Mesendoderm (in vitro differentiated cells): ENCODE measurements around the gene ZNF280B.
"Not testable (repeated sequence)": the region's sequence is repeated elsewhere in the genome, so short reads cannot be mapped to it uniquely, and the experiment has no call there.

ENCODE experiments used
- DNase-seq: peaks from one replicate; pipeline ENCODE4 v3.0.0; 2013
- H2AK5ac ChIP-seq: 2 replicates; pipeline ENCODE4 v1.6.1; 2013; ENCODE audit warnings: low read length, inconsistent platforms
- H2BK120ac ChIP-seq: 2 replicates; pipeline ENCODE4 v1.6.1; 2013; ENCODE audit warnings: low read depth, mild to moderate bottlenecking, low read length, moderate library complexity, mixed read lengths
- H2BK15ac ChIP-seq: replicated peaks from 2 replicates; pipeline ENCODE4 v1.6.1; 2013; ENCODE audit warnings: low read depth, mild to moderate bottlenecking, moderate library complexity
- H2BK5ac ChIP-seq: 2 replicates; pipeline ENCODE4 v1.6.1; 2013; ENCODE audit warnings: low read length, inconsistent platforms
- H3K18ac ChIP-seq: 2 replicates; pipeline ENCODE4 v1.6.1; 2013; ENCODE audit warnings: mild to moderate bottlenecking, low read length, mixed read lengths
- H3K23ac ChIP-seq: one replicate; pipeline ENCODE4 v1.6.1; 2013; ENCODE audit warnings: low read length
- H3K27ac ChIP-seq: 2 replicates; pipeline ENCODE4 v1.5.1; 2013; ENCODE audit warnings: low read depth, mild to moderate bottlenecking, inconsistent platforms, low read length, moderate library complexity
- H3K27me3 ChIP-seq: 2 replicates; pipeline ENCODE4 v1.6.1; 2013; ENCODE audit warnings: low read length, control low read depth, mild to moderate bottlenecking, inconsistent platforms; ENCODE audit not compliant: insufficient read depth, poor library complexity
- H3K36me3 ChIP-seq: 2 replicates; pipeline ENCODE4 v1.6.1; 2013; ENCODE audit warnings: low read length, inconsistent platforms; ENCODE audit not compliant: control insufficient read depth, insufficient read depth
- H3K4ac ChIP-seq: one replicate; pipeline ENCODE4 v1.6.1; 2013; ENCODE audit warnings: low read depth, mild to moderate bottlenecking, low read length, moderate library complexity
- H3K4me1 ChIP-seq: 2 replicates; pipeline ENCODE4 v1.6.1; 2013; ENCODE audit warnings: low read depth, low read length, inconsistent platforms; ENCODE audit not compliant: control insufficient read depth
- H3K4me2 ChIP-seq: 2 replicates; pipeline ENCODE4 v1.6.1; 2013; ENCODE audit warnings: low read length
- H3K4me3 ChIP-seq: 2 replicates; pipeline ENCODE4 v1.5.1; 2013; ENCODE audit warnings: mild to moderate bottlenecking, low read length
- H3K56ac ChIP-seq: one replicate; pipeline ENCODE4 v1.6.1; 2013; ENCODE audit warnings: low read length
- H3K79me1 ChIP-seq: 2 replicates; pipeline ENCODE4 v1.6.1; 2013; ENCODE audit warnings: low read length, inconsistent platforms
- H3K79me2 ChIP-seq: 2 replicates; pipeline ENCODE4 v1.6.1; 2013; ENCODE audit warnings: mild to moderate bottlenecking, low read length; ENCODE audit not compliant: control insufficient read depth, insufficient read depth
- H3K9ac ChIP-seq: 2 replicates; pipeline ENCODE4 v1.6.1; 2013; ENCODE audit warnings: low read length, inconsistent platforms
- H4K5ac ChIP-seq: one replicate; pipeline ENCODE4 v1.6.1; 2013; ENCODE audit warnings: low read length
- H4K8ac ChIP-seq: one replicate; pipeline ENCODE4 v1.6.1; 2013; ENCODE audit warnings: low read depth, mild to moderate bottlenecking, control low read depth, low read length, moderate library complexity
- WGBS: extraction: QIAGEN DNeasy Blood & Tissue Kit; methylation state at CpG from one replicate; pipeline ENCODE4 v1.1.7; 2013; ENCODE audit warnings: low lambda C conversion rate, missing lambda C conversion rate; ENCODE audit not compliant: insufficient coverage; ENCODE audit errors: extremely low coverage; 5-methylcytosine and 5-hydroxymethylcytosine counted together

The ZNF280B gene

GRCh38 chr22:22519591-22519990 lies 11.0 kb upstream of the ZNF280B start:
- H3K79me1 ChIP-seq = no peaks in the 10 kb centered on the region
- H3K36me3 ChIP-seq = no peaks in the 10 kb centered on the region
- no peaks in the 10 kb centered on the region for H3K4me1 ChIP-seq
- no peak overlapping the region for H3K9ac ChIP-seq
- no peak overlapping the region for H2AK5ac ChIP-seq
- no peak overlapping the region for H2BK5ac ChIP-seq
- H3K4me2 ChIP-seq = no peak overlapping the region
- no peak overlapping the region for H3K56ac ChIP-seq
- H4K5ac ChIP-seq = no peak overlapping the region
- no peaks in the 10 kb centered on the region for H3K27me3 ChIP-seq
- H3K4me3 ChIP-seq = no peak overlapping the region
- H4K8ac ChIP-seq = no peak overlapping the region
- no peak overlapping the region for H3K27ac ChIP-seq
- no peak for DNase-seq
- no CpG with 5 or more reads among the region's 5 CpGs for WGBS
- no peak overlapping the region for H2BK120ac ChIP-seq
- H3K4ac ChIP-seq = no peak overlapping the region
- no peak overlapping the region for H2BK15ac ChIP-seq
- no peak overlapping the region for H3K18ac ChIP-seq
- no peak overlapping the region for H3K23ac ChIP-seq
- no peaks in the 10 kb centered on the region for H3K79me2 ChIP-seq

DNA sequence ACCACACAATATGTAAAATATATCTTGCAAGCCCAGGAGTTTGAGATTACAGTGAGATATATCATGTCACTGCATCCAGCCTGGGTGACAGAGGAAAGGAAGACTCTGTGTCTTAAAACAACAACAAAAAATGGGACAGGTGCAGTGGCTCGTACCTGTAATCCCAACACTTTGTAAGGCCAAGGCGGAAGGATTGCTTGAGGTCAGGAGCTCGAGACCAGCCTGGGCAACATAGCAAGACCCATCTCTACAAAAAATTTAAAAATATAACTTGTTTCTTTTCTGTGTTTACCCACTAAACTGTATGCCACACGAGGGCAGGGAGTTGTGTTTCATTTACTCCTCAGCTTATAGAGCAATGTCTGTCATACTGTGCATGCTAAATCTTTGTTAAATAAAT lies 8.4 kb upstream of the ZNF280B start:
- WGBS = no CpG with 5 or more reads among the region's 4 CpGs
- H3K79me2 ChIP-seq = no peaks in the 10 kb centered on the region
- no peaks in the 10 kb centered on the region for H3K4me1 ChIP-seq
- no peak overlapping the region for H4K8ac ChIP-seq
- no peak overlapping the region for H3K4ac ChIP-seq
- no peak for DNase-seq
- H3K36me3 ChIP-seq = no peaks in the 10 kb centered on the region
- H3K23ac ChIP-seq = no peak overlapping the region
- H3K27ac ChIP-seq = no peak overlapping the region
- H3K18ac ChIP-seq = no peak overlapping the region
- no peak overlapping the region for H2BK5ac ChIP-seq
- no peaks in the 10 kb centered on the region for H3K79me1 ChIP-seq
- H3K27me3 ChIP-seq = no peaks in the 10 kb centered on the region
- no peak overlapping the region for H3K4me2 ChIP-seq
- H3K56ac ChIP-seq = no peak overlapping the region
- no peak overlapping the region for H3K4me3 ChIP-seq
- no peak overlapping the region for H3K9ac ChIP-seq
- no peak overlapping the region for H4K5ac ChIP-seq
- no peak overlapping the region for H2BK120ac ChIP-seq
- no peak overlapping the region for H2BK15ac ChIP-seq
- no peak overlapping the region for H2AK5ac ChIP-seq

- H2BK15ac ChIP-seq = no peak overlapping the region
- H3K18ac ChIP-seq = no peak overlapping the region
- no peak overlapping the region for H4K5ac ChIP-seq
- no peaks in the 10 kb centered on the region for H3K79me2 ChIP-seq
- no peak overlapping the region for H3K4ac ChIP-seq
- no peak overlapping the region for H3K4me2 ChIP-seq
- H3K27me3 ChIP-seq = no peaks in the 10 kb centered on the region
- H3K27ac ChIP-seq = no peak overlapping the region
- H2BK120ac ChIP-seq = no peak overlapping the region
- H3K9ac ChIP-seq = no peak overlapping the region
- H3K4me3 ChIP-seq = no peak overlapping the region
- no peak overlapping the region for H3K56ac ChIP-seq
- H2AK5ac ChIP-seq = no peak overlapping the region
- no peaks in the 10 kb centered on the region for H3K36me3 ChIP-seq
- H3K23ac ChIP-seq = no peak overlapping the region
- no peak overlapping the region for H2BK5ac ChIP-seq
- no peak for DNase-seq
- no peak overlapping the region for H4K8ac ChIP-seq
- H3K4me1 ChIP-seq = no peaks in the 10 kb centered on the region
- H3K79me1 ChIP-seq = no peaks in the 10 kb centered on the region
These were observed 7.3 kb upstream of the ZNF280B start for GRCh38 chr22:22515890-22516289.

- not testable (repeated sequence) for H3K4me3 ChIP-seq, DNase-seq, H3K27me3 ChIP-seq, H3K27ac ChIP-seq, H3K23ac ChIP-seq, H3K79me1 ChIP-seq, H2AK5ac ChIP-seq, H3K18ac ChIP-seq, H3K4ac ChIP-seq, H3K9ac ChIP-seq, H3K56ac ChIP-seq, H4K5ac ChIP-seq, H3K4me1 ChIP-seq, H3K4me2 ChIP-seq, H2BK5ac ChIP-seq, H2BK120ac ChIP-seq, H4K8ac ChIP-seq, H3K36me3 ChIP-seq, H2BK15ac ChIP-seq, H3K79me2 ChIP-seq
- no CpG with 5 or more reads among the region's 8 CpGs for WGBS
These were observed 5.9 kb upstream of the ZNF280B start for GRCh38 chr22:22514431-22514830.

GRCh38 chr22:22513619-22514018 lies 5.1 kb upstream of the ZNF280B start:
- no peaks in the 10 kb centered on the region for H3K27me3 ChIP-seq

DNA sequence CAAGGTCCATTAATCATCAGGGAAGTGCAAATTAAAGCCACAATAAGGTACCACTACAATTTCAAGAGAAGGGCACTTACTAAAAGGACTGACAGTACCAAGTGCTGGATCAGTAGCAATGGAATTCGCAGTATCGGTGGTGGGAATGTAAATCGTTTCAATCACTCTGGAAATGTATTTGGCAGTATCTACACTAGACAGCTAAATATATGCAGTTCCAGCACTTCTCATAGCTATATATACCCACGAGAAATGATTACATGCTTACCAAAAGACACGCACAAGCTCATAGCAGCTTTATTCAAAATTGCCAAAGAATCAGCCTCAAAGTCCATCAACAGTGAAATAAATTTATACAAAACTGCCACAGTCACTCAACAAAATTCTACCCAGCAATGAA lies 4.4 kb upstream of the ZNF280B start:
- no CpG with 5 or more reads among the region's 5 CpGs for WGBS

More at GRCh38 chr22:22513619-22514018, 5.1 kb upstream of the ZNF280B start:
- Histone ChIP-seq H3K56ac (no peak overlapping the region), H3K36me3 (no peaks in the 10 kb centered on the region), H3K79me1 (no peaks in the 10 kb centered on the region), H3K4me1 (no peaks in the 10 kb centered on the region), H3K4me3 (no peak overlapping the region), H3K79me2 (no peaks in the 10 kb centered on the region), H3K9ac (no peak overlapping the region), H3K27ac (no peak overlapping the region), H3K18ac (no peak overlapping the region), H3K23ac (no peak overlapping the region), H2BK120ac (no peak overlapping the region), H2AK5ac (no peak overlapping the region), H4K8ac (no peak overlapping the region), H3K4ac (no peak overlapping the region), H2BK15ac (no peak overlapping the region), H4K5ac (no peak overlapping the region), H3K4me2 (no peak overlapping the region), H2BK5ac (no peak overlapping the region)
- WGBS = no CpG with 5 or more reads among the region's 2 CpGs
- no peak for DNase-seq

More for the DNA sequence above, 4.4 kb upstream of the ZNF280B start:
- Histone ChIP-seq H3K4me3 (no peak overlapping the region), H3K4me2 (no peak overlapping the region), H2BK15ac (no peak overlapping the region), H2AK5ac (no peak overlapping the region), H3K9ac (no peak overlapping the region), H3K4me1 (no peaks in the 10 kb centered on the region), H3K56ac (no peak overlapping the region), H3K79me2 (no peaks in the 10 kb centered on the region), H3K23ac (no peak overlapping the region), H4K8ac (no peak overlapping the region), H3K27ac (no peak overlapping the region), H2BK120ac (no peak overlapping the region), H4K5ac (no peak overlapping the region), H3K79me1 (no peaks in the 10 kb centered on the region), H3K18ac (no peak overlapping the region), H3K36me3 (no peaks in the 10 kb centered on the region), H2BK5ac (no peak overlapping the region), H3K4ac (no peak overlapping the region), H3K27me3 (no peaks in the 10 kb centered on the region)
- DNase-seq = no peak
